ENCODE data around the gene NLGN3.
A peak's percentile ranks its signal among the peaks of the same experiment; 100 is the strongest.
"Not testable (repeated sequence)": the region's sequence is repeated elsewhere in the genome, so short reads cannot be mapped to it uniquely, and the experiment has no call there.

NLGN3 gene

DNA sequence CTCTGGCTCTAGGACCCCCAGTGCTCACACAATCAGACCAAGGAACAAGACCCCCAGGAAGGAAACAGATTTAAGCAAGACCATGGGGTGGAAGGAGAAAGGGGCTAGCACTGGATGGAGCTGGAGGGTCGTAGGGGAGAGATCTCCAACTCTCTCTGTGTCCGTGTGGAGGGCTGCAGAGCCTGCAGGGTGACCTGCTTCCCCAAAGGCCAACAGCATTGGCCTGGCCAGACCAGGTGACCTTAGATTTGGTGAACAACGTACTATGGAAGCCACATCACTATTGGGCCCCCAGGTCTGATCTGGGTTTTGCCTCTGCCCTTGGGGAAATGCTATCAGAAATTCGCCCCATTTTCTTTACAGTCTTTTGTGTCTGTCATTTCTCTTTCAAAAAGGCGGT, 26.0 kb downstream of the NLGN3 start:
- no peak for DNase-seq (ENCODE audit: low spot score)

DNA sequence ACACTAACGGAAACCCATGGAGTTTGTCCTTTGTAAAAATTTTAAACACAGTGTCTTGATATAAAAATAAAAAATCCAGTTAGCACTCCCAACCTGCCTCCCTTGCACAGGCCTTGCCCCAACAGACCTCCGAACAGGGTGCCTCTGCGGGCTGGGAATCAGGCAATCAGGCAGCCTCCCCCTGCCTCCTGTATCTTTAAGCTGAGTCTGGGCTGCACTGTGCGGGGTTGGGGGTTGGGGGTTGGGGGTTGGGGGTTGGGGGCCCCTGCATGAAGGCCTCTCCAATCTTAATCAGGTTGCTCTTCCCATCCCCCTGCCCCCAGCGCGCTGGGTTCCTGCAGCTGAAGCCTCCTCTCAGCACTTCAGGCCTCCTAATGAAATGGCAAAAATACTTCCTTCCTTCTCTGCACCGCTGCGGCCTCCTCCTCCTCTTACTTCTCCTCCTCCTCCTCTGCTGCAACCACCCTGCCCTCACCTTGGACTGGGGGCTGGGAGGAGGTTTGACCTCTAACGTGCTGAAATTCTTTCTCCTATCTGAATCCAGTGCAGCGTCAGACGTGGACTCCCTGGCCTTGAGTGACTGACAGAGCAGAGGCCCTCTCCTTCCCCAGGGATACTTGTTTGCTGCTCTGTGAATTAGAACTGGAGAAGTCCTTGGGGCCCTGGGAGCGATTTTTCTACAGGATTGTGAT, 26.6 kb downstream of the NLGN3 start:
- DNase-seq (ENCODE audit: low spot score), result no peak

DNA sequence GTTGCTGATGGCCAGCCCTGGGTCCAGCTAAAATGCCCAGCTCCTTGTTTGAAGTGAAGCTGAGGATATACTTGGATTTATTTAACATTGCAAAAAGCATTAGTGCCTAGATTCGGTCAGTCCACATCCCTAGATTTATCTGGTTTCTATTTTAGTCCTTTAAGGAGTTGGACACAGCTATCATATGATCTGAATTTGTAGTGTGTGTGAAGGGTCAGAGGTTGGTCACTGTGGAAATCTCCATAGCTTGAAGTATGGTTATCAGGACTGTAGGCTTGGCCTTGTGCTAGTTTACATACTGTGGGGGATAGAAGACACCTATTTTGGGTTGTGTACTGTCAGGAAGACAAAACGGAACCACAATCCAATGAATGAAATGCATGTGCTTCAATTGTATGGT, 28.8 kb downstream of the NLGN3 start:
- no peak for DNase-seq (ENCODE audit: low spot score)

DNA sequence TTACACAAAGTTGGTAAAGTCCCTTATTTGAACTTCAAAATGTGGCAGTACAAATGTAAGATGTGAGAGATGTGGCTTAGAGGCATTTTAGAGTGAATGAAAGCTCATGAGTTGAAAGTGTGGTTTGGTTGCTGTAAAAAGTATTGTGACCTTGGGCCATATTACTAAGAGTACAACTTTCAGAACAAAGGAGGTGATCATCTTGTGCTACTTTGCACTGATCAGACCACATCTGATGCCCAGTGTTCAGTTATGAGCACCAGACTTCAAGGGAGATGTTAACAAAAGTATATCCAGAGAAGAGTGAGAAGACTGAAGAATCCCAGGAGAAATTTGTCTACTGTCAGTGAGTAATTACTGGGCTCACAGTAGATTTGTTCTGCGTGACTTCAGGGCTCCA, 30.2 kb downstream of the NLGN3 start:
- DNase-seq (ENCODE audit: low spot score), result no peak

DNA sequence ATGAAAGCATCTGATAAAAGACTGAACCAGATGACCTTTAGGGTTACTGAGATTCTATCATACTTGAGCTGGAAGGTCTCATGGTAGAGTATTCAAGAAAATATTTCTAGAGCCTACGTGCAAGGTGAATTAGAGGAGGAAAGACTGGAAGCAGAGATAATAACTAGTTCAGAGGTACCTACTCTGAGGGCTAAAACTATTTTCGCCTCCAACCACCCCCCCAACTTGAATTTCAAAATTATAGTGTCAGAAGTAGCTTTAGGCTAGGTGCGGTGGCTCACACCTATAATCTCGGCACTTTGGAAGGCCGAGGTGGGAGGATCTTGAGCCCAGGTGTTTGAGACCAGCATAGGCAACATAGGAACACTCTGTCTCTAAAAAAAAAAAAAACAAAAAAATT, 30.9 kb downstream of the NLGN3 start:
- no peak for DNase-seq (ENCODE audit: low spot score)

DNA sequence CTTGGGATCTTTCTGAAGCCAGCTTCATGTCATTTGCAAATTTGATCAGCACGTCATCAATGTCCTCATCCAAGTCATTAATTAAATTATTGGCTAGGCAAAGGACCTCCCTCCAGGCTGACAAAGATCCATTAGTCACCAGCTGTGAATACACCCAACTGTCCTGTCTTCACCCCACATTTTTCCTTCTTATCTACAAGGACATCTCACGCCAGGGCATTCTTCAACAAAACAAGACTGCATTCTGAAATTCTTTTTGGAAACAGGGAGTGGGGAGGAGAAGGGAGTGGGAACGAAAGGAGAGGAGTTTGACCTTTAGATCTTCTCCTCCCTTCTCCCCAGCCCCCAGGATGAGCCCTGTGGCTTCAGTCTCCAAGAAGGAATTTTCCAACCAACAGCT, 32.7 kb downstream of the NLGN3 start:
- no peak for DNase-seq (ENCODE audit: low spot score)

DNA sequence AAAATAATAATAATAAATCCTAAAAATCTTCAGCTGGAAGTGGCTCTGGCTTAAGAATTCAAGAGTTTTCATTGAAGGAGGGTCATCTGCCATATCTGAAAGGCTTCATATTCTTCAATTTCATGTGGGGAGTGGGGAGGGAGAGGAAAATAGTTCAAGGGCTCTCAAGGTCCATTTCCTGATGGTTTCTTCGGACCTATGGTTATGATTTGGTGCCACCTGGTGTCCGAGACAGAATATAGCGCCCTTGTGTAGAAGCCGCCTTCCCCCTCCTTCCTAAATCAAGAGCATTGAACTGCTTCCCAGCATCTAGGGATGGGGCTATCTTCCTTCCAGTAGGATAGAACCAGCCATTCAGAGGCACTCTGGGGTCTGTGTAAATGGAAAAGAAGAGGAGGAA, 34.3 kb downstream of the NLGN3 start:
- DNase-seq (ENCODE audit: low spot score), result peak; percentile 27

DNA sequence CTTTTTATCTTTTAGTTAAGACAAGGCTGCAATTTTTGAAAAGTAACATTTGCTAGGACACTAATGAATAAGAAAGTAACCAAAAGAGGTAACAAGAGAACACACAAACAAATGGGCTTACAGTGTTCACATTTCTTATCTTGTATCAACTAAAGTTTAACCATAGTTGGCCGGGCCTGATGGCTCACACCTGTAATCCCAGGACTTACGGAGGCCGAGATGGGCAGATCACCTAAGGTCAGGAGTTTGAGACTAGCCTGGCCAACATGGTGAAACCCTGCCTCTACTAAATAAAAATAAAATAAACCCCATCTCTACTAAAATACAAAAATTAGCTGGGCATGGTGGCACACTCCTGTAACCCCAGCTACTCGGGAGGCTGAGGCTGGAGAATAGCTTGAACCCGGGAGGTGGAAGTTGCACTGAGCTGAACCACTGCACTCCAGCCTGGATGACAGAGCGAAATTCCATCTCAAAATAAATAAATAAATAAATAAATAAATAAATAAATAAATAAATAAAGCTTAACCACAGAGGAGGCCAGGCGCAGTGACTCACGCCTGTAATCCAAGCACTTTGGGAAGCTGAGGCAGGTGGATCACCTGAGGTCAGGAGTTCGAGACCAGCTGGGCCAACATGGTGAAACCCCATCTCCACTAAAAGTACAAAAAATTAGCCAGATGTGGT, 36.1 kb downstream of the NLGN3 start:
- DNase-seq (ENCODE audit: low spot score), result not testable (repeated sequence)

DNA sequence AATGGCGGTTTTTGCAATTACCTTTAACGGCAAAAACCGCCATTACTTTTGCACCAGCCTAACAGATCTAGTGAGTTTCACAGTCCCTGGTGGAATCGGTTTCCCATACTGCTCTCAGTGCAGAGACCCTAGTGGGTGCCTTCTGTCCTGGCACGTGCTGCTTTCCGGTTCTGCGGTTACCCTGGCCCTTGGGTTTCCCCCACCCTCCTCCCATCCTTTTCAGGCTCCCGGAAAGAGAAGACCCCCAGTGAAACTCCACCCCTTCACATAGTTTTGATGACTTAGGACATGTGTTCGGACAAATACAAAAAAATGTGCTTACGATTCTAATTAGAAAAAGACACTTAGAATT, 36.9 kb downstream of the NLGN3 start:
- no peak for DNase-seq (ENCODE audit: low spot score)

DNA sequence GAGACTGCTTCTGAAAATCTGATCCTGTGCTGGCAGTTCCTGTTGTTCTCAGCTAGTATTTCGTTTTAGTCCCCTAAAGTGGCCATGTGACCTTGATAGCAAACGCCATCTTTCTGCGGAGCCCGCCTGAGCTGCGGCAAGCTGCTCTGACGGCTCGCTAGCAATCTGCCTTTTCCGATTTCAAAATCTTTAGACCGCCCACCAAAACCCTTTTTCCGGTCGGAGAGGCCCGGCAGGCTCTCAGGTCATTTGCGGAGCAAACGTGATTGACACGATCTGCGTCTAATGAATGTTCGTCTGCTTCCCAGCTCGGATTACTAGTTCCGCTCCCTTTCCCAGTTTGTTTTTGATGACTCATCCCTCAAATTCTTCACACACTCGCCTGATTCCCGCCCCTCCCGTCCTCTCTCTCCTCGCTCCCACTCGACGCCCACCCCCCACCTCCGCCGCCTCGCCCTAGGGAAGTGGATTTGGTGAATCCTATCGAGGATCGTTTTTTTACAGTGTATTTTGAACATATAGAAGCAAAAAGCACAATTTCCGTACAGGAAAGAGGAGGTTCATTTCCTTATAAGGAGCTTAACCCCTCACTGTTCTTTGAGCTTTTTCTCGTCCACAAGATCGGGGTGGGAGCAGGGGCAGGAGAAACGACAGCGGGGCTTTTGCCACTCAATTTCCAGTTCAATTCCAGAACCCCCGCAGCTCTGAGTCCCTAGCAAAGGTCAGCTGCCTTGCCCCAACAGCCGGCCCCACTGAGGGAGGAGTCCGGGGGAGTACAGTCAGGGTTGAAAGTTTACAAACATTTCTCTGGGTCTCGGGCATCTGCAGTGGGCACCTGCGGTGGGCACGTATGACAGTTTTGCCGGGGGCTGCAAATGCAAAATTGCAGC, 37.5 kb downstream of the NLGN3 start:
- peak; percentile 59 for DNase-seq (ENCODE audit: low spot score)

DNA sequence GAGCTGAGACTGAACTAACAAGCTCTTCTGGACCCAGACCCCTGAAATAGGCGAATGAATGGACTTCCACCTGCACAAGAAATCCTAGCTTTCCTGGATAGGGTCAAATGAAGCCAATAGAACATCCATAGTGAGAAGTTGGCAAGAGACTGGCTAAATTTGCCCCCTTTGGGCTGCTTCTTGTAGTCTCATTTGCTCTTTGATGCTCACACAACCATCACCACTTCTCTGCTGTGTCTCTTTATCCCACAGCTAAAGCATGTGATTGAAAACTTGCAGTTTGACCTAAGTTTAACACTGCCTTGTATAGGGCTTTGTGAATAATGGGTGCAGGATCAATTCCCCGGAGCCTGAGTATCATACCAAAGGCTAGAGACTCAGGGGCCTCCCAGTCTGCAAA, 38.2 kb downstream of the NLGN3 start:
- no peak for DNase-seq (ENCODE audit: low spot score)

DNA sequence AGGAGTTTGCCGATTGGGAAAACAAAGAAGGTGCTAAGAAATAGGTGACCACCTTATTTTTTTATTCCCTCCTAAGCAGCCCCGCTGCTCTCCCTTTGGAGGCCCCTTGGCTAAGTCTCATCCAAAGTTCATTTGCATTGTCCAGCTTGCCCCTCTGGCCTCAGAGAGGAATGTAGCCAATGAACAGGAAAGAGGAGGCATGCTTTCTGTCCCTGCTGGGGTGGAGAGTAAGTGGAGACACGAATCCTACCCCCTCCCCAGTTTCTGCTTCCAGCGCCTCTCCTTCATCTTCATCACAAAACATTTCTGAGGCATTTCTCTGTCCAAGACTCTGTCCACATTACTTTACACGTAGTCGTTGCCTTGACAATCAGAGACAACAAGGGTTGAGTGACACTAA, 38.7 kb downstream of the NLGN3 start:
- no peak for DNase-seq (ENCODE audit: low spot score)

DNA sequence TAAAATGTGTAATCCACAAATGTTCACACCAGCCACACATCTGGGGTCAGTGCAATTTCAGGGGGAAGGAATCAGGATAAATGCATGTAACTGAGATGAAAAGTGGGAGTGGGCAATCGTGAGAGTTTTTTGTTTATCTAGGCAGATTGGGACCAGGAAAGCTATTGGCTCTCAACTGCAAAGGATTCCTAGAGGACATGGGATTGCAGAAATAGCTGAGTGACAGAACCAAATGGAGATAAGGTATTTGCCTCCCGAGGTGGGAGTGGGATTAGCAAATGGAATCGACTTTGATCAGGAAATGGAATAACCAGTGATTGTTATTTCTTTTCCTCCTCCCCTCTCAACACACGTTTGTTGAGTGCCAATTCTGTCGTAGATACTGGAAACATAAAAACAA, 39.5 kb downstream of the NLGN3 start:
- no peak for DNase-seq (ENCODE audit: low spot score)

DNA sequence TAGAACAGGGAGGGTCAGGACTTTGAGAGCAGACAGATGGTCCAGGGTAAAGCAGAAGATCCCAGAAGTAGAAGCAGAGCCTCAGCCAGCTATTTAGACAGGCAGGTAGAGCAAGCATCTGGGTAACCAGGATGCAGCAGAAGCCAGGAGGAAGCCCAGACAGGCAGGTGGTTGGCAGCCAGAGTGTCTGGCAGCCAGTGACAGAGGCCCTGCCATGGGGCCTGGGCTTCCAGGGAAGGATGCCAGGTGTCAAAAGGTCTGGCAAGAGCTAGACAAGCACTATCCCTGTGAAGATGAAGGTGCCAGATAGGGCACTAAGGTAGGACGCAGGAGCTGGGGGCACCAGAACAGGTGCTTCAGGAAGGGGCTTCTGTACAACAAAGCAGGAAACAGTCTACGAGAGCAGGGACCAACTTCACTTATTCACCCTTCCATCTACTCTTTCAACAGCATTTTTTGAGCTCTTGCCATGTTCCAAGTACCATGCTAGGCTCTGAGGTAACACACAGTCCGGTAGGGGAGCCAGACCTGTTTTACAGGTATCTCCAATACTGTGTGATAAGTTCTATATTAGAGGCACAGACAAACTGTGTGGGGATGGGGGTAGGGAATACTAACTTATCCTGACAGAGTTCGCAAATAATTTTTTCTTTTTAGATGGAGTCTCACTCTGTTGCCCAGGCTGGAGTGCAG, 40.3 kb downstream of the NLGN3 start:
- DNase-seq (ENCODE audit: low spot score), result no peak

DNA sequence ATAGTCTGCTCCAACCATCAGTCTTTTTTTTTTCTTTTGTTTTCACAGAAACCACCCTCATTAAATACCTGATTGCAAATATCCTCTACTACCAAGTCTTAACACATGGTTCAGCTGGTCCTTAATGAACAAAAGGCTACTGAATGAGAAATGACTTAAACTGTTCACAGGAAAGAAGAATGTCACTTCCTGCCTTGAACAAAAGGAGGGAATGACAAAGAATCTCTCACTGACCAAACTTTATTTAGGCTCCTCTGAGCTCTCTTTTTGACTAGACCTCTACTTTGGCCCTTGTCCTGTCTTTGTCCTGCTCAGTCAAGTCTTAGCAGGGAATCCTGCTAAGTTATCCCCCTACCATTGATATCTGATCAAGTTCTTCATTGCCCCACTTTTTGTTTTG, 46.6 kb downstream of the NLGN3 start:
- no peak for DNase-seq (ENCODE audit: low spot score)

DNA sequence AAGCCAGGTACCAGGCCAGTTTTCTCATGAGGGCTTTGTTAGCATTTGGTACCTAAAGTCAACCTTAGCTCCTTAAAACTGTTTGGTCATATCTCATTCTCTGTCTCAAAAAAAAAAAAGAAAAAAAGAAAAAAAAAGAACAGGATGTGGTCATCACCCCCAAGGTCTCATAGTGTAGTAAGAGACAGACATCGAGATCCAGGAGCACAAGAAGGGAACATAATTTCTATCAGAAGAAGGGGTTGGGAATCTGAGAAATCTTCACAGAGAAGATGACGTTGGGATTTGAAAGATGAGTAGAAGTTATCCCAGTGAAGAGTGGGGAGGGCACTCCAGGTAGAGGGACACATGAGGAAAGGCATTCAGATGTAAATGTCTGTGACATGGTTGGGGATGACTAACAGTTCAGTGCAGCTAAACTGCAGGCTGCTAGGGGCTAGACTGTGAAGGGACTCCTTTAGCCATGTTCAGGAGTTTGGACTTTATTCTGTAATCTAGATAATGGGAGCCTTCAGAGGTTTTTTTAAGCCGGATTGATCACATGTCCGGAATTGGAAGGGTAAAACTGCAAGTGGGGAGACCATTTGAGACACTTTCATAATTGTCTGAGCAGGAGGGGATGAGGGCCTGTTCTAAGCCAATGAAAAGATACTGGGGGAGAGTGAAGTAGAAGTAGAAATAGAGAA, 51.5 kb downstream of the NLGN3 start:
- no peak for DNase-seq (ENCODE audit: low spot score)

DNA sequence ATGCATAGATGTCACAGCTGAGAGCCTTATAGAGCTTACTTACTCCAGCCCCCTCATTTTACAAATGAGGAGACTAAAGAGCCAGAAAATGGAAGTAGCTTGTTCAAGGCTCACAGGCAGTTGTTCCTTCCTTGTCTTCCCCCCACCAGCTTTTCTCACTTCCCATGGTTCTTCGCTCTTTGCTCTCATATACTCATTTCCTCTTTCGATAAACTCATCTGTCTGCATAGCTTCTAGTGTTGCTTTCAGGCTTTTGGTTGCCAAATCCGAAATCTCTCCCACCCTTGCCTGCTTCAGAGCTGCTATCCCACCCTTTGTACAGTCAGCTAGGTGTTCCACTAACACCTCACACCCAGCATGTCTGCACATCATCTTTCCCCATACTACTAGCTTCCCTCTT, 53.4 kb downstream of the NLGN3 start:
- no peak for DNase-seq (ENCODE audit: low spot score)

DNA sequence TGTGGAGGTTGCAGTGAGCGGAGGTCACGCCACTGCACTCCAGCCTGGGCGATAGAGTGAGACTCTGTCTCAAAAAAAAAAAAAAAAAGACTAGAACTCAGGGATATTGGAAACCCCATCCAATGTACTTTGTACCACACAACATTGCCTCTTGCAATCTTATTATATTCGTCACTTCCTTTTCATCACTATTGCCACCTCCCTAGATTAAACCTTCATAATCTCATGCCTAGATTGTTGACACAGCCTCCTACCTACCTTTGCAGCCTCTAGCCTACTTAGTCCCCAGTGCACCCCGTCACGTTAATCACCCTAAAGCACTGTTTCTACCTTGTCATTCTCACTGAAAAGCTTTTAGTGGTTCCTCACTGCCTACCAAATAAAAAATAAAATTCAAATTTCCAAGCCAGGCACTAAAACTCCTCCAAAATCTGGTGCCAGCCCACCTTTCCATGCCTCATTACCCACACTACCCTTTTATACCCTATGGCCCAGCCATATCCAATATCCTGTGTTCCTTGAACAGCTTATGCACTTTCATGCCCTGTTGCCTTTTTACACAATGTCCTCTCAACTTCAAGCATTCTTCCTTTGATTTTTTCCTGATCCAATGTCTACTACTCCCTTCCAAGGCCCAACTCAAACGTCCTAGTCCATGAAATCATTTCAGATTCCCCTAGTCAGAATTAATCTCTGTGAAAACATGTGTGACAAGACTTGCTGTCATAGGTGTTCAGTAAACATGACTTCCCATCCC, 54.8 kb downstream of the NLGN3 start:
- DNase-seq (ENCODE audit: low spot score), result no peak

DNA sequence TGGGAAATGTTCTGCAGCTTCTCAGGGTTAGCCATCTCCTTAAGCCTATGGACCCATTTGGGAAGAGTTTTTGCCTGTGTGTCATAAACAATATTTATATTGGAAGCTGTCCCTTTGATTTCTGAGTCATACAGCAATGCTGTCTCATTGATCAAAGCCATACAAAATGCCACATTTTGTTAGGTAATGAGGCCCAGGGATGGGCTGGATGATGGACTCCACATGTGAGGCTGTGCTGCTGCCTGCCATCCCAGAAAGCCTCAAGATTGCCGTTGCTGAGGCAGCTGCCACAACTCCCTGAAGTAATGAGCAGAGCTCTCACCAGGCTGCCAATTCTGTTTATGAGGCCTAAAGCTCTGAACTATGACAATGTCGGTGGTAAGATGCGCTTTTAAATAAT, 66.2 kb downstream of the NLGN3 start:
- DNase-seq (ENCODE audit: low spot score), result no peak

DNA sequence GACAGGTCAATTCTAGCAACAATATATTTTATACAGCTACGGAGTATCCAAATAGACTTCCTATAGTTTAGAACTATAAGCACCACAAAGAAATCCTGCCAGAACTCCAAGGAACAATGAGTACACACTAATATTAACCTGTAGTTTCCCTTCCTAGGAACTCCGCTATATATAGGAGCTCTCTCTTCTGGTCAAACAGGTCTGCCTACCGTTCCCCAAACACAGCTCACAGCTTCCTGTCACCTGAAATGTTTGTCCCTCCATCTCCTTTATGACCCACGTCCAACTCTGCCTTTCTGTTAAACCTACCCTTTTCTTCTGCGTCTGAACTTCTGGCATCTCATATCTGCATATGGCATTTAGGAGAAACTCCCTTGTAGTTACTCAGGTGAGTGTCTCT, 67.9 kb downstream of the NLGN3 start:
- DNase-seq (ENCODE audit: low spot score), result no peak

DNA sequence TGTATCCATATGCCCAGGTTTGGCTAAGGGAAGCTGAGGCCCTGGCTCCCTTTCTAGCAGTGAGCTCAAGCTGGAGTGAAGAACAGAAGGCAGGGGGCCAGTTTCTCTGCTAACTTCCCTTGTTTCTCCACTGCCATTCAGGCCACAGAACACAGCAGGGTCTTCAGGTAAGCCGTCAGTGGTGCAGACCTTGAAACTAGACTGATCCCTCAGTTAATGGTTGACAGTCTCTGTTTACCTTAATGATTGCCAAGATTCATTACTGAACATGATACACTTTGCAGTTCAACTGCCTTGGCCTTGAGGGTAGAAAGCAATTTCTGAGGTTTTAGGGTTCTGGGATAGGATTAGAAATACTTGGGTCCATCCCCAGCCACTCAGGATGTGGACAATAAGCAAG, 69.5 kb downstream of the NLGN3 start:
- DNase-seq (ENCODE audit: low spot score), result no peak
